Panc1 (cell line): ENCODE measurements around the gene SLC66A3.

ENCODE experiments used
- POLR2AphosphoS5 ChIP-seq: IDR thresholded peaks from 2 replicates; pipeline ENCODE4 v1.6.1; 2012; ENCODE audit warnings: mild to moderate bottlenecking, low read depth, low read length, moderate library complexity
- TCF7L2 ChIP-seq: IDR thresholded peaks from 2 replicates; pipeline ENCODE4 v1.6.1; 2011; ENCODE audit warnings: mild to moderate bottlenecking, low read depth, low read length, inconsistent platforms
- TF ChIP-seq, protein P1 (sequence below): fragments of 450-650 bp; IDR thresholded peaks from 2 replicates; pipeline ENCODE4 v1.5.1; 2017; ENCODE audit warnings: mild to moderate bottlenecking
- TF ChIP-seq, protein P2 (sequence below), 2 experiments: IDR thresholded peaks; 2 replicates each; pipeline ENCODE4 v1.6.1; 2011 to 2012; ENCODE audit warnings: low read depth in 2 of 2, control low read depth in 1 of 2, low read length in 1 of 2, mild to moderate bottlenecking in 1 of 2, moderate library complexity in 1 of 2; ENCODE audit not compliant: insufficient read depth in 1 of 2

DNA sequence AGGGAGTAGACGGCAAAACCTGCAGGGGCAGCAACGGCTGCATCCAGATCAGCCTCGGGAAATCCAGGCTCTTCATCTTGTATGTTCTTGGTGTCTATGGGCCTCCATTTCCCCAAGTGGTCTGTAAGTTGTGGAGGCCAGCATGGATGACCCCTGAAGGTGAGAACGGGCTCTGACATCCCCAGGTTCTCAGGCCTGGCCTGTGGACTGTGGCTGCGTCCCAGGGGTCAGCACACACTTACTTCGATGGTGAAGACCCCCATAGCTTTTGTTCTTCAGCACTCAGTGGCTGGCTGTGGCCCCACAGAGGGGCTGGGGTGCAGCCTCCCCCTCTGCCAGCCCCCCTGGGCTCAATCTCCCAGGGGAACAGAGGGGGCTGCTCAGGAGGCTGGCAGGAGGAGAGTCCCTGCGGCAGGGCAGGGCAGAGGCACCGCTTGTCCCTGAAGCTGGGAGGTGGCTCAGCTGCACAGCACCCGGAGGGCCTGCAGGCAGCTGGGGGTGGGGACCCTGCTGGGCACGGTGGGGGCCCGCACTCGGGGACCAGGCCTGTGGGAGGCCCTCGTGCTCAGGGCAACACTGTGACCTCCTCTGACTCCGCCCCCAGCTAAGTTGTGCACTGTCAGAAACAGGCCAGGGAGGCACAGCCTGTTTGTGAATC, 3.8 kb downstream of the SLC66A3 start:
- TF ChIP-seq, protein P1, sequence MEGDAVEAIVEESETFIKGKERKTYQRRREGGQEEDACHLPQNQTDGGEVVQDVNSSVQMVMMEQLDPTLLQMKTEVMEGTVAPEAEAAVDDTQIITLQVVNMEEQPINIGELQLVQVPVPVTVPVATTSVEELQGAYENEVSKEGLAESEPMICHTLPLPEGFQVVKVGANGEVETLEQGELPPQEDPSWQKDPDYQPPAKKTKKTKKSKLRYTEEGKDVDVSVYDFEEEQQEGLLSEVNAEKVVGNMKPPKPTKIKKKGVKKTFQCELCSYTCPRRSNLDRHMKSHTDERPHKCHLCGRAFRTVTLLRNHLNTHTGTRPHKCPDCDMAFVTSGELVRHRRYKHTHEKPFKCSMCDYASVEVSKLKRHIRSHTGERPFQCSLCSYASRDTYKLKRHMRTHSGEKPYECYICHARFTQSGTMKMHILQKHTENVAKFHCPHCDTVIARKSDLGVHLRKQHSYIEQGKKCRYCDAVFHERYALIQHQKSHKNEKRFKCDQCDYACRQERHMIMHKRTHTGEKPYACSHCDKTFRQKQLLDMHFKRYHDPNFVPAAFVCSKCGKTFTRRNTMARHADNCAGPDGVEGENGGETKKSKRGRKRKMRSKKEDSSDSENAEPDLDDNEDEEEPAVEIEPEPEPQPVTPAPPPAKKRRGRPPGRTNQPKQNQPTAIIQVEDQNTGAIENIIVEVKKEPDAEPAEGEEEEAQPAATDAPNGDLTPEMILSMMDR = no peak
- TF ChIP-seq, protein P2, sequence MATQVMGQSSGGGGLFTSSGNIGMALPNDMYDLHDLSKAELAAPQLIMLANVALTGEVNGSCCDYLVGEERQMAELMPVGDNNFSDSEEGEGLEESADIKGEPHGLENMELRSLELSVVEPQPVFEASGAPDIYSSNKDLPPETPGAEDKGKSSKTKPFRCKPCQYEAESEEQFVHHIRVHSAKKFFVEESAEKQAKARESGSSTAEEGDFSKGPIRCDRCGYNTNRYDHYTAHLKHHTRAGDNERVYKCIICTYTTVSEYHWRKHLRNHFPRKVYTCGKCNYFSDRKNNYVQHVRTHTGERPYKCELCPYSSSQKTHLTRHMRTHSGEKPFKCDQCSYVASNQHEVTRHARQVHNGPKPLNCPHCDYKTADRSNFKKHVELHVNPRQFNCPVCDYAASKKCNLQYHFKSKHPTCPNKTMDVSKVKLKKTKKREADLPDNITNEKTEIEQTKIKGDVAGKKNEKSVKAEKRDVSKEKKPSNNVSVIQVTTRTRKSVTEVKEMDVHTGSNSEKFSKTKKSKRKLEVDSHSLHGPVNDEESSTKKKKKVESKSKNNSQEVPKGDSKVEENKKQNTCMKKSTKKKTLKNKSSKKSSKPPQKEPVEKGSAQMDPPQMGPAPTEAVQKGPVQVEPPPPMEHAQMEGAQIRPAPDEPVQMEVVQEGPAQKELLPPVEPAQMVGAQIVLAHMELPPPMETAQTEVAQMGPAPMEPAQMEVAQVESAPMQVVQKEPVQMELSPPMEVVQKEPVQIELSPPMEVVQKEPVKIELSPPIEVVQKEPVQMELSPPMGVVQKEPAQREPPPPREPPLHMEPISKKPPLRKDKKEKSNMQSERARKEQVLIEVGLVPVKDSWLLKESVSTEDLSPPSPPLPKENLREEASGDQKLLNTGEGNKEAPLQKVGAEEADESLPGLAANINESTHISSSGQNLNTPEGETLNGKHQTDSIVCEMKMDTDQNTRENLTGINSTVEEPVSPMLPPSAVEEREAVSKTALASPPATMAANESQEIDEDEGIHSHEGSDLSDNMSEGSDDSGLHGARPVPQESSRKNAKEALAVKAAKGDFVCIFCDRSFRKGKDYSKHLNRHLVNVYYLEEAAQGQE (IDR thresholded peaks at IDR 0.05; ENCODE audit: insufficient read depth in 1 of 2, low read depth in 2 of 2, low read length in 1 of 2) = no peak
- TF ChIP-seq POLR2AphosphoS5 (no peak), TCF7L2 (no peak)
